Loucy (cell line): ENCODE measurements around the gene SCYGR3.

Experiments used
- H2AFZ ChIP-seq: fragments of 200-600 bp; sonication (generic); 2 replicates; pipeline ENCODE4 v1.6.0; 2016; ENCODE audit warnings: antibody characterized with exemption, mild to moderate bottlenecking, low read length, moderate library complexity
- H3F3A ChIP-seq: fragments of 200-600 bp; 2 replicates; pipeline ENCODE4 v1.6.0; 2016; ENCODE audit warnings: antibody characterized with exemption, low read depth, mild to moderate bottlenecking
- H3K27me3 ChIP-seq: fragments of 200-600 bp; sonication (generic); 2 replicates; pipeline ENCODE4 v1.6.1; 2014; ENCODE audit warnings: low read length, mild to moderate bottlenecking; ENCODE audit not compliant: insufficient read depth, poor library complexity, severe bottlenecking
- H3K36me3 ChIP-seq: fragments of 200-600 bp; sonication (generic); 2 replicates; pipeline ENCODE4 v1.6.1; 2016; ENCODE audit warnings: low read length; ENCODE audit not compliant: insufficient read depth
- H3K4me1 ChIP-seq: fragments of 200-600 bp; sonication (generic); 2 replicates; pipeline ENCODE4 v1.5.1; 2014; ENCODE audit warnings: low read length, mild to moderate bottlenecking; ENCODE audit not compliant: insufficient read depth, poor library complexity, severe bottlenecking
- H3K4me2 ChIP-seq: fragments of 200-600 bp; sonication (generic); 2 replicates; pipeline ENCODE4 v1.6.0; 2014; ENCODE audit warnings: antibody characterized with exemption, low read length, low read depth, mild to moderate bottlenecking; ENCODE audit not compliant: poor library complexity, severe bottlenecking
- H3K4me3 ChIP-seq: fragments of 200-600 bp; sonication (generic); 2 replicates; pipeline ENCODE4 v1.5.1; 2014; ENCODE audit warnings: low read length, mild to moderate bottlenecking, mixed read lengths; ENCODE audit not compliant: poor library complexity, severe bottlenecking
- H3K79me2 ChIP-seq: fragments of 200-600 bp; sonication (generic); 2 replicates; pipeline ENCODE4 v1.6.1; 2014; ENCODE audit warnings: low read length; ENCODE audit not compliant: insufficient read depth
- H3K9ac ChIP-seq: fragments of 200-600 bp; sonication (generic); 2 replicates; pipeline ENCODE4 v1.6.0; 2014; ENCODE audit warnings: mild to moderate bottlenecking, low read depth, low read length, moderate library complexity; ENCODE audit not compliant: poor library complexity, severe bottlenecking
- H3K9me2 ChIP-seq: fragments of 200-600 bp; sonication (generic); replicated peaks from 2 replicates; pipeline ENCODE4 v1.6.1; 2016; ENCODE audit warnings: low read depth, low read length, mixed read lengths
- H3K9me3 ChIP-seq: fragments of 200-600 bp; sonication (generic); 2 replicates; pipeline ENCODE4 v1.6.1; 2014; ENCODE audit warnings: mild to moderate bottlenecking, antibody characterized with exemption, low read length, low read depth; ENCODE audit not compliant: insufficient read depth
- H4K20me1 ChIP-seq: fragments of 200-600 bp; sonication (generic); 2 replicates; pipeline ENCODE4 v1.6.0; 2014; ENCODE audit warnings: antibody characterized with exemption, low read length, mild to moderate bottlenecking; ENCODE audit not compliant: insufficient read depth, poor library complexity, severe bottlenecking
- CTCF ChIP-seq: fragments of 200-600 bp; sonication (generic); conservative IDR thresholded peaks from 2 replicates; pipeline ENCODE4 v1.5.1; 2014; ENCODE audit warnings: mild to moderate bottlenecking, antibody characterized with exemption, low read length
- EZH2phosphoT487 ChIP-seq: fragments of 200-600 bp; IDR thresholded peaks from 2 replicates; pipeline ENCODE4 v1.6.1; 2018; ENCODE audit warnings: antibody characterized with exemption, mild to moderate bottlenecking, moderate library complexity, borderline replicate concordance

SCYGR3 gene

DNA sequence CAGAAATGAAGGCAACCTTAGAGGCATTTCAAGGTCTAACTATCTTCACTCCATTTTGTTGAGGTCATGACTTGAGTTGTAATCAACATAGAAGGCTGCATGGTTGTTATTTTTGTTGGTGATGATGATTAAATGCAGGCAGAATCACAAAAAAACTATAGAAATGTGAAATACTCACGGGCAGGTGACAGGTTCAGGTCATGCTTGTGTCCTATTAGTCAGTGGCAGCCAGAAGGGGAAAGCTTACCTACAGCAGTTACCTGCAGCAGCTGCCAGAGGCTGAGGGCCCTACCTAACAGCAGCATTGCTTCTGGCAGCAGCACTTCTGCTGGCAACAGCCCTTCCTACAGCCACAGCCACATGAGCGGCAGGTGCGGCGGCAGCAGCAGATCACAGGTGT is 394 bp downstream of the SCYGR3 start:
- H3K4me1 ChIP-seq = no peaks in the 10 kb centered on the region
- H4K20me1 ChIP-seq = no peaks in the 10 kb centered on the region
- TF ChIP-seq EZH2phosphoT487 (no peak), CTCF (no peak)
- H3K9me3 ChIP-seq = no peaks in the 10 kb centered on the region
- H3F3A ChIP-seq = no peaks in the 10 kb centered on the region
- no peaks in the 10 kb centered on the region for H3K27me3 ChIP-seq
- no peak overlapping the region for H3K9ac ChIP-seq
- H3K4me2 ChIP-seq = no peak overlapping the region
- no peaks in the 10 kb centered on the region for H3K36me3 ChIP-seq
- no peaks in the 10 kb centered on the region for H3K79me2 ChIP-seq
- no peak overlapping the region for H3K4me3 ChIP-seq
- no peak overlapping the region for H2AFZ ChIP-seq
- H3K9me2 ChIP-seq = no peaks in the 10 kb centered on the region

- no peaks in the 10 kb centered on the region for H3K9me3 ChIP-seq
- H3K4me3 ChIP-seq = no peak overlapping the region
- TF ChIP-seq CTCF = no peak
- no peak for TF ChIP-seq EZH2phosphoT487
- no peaks in the 10 kb centered on the region for H3F3A ChIP-seq
- no peaks in the 10 kb centered on the region for H3K4me1 ChIP-seq
- H3K36me3 ChIP-seq = no peaks in the 10 kb centered on the region
- H3K4me2 ChIP-seq = no peak overlapping the region
- H3K9ac ChIP-seq = no peak overlapping the region
- H2AFZ ChIP-seq = no peak overlapping the region
- H3K79me2 ChIP-seq = no peaks in the 10 kb centered on the region
- H3K27me3 ChIP-seq = no peaks in the 10 kb centered on the region
- H3K9me2 ChIP-seq = no peaks in the 10 kb centered on the region
- no peaks in the 10 kb centered on the region for H4K20me1 ChIP-seq
Measured at GRCh38 chr2:227613272-227613660, 1.4 kb downstream of the SCYGR3 start.

DNA sequence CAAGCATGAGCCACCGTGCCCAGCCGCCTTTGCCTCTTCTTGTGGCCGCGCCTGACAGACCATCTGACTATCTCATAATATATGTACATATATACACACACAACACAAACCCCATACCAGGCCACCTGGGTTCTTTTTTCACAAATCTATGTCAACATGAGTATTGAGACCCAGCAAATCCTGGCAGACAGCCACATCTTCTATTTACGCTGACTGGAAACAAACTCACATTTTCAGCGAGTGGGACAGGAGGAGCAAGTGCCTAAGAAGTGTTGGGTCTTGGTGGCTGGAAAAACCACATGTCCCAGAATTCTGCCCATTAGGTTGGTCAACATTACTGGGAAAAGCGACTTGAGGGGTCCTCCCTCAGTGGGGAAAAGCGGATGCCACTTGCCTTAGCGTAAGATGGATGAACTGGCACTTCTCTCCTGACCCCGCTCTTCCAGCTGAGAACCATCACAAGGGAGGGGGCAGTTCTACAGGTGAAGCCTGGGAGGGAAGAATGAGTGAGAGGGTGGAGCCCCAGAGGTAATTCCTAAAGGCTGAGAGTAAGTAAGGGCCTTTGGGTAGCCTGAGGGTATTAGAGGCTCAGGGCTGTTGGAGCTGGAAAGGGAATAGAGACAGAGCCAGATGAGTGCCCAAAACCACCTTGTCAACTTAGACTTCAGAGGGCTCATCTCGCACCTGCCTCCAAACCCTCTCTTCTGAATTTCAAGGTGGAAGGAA is 1.9 kb downstream of the SCYGR3 start:
- Histone ChIP-seq H3K9me2 (no peaks in the 10 kb centered on the region), H4K20me1 (no peaks in the 10 kb centered on the region), H3K4me2 (no peak overlapping the region), H3K4me3 (no peak overlapping the region), H2AFZ (no peak overlapping the region), H3K9me3 (no peaks in the 10 kb centered on the region), H3K27me3 (no peaks in the 10 kb centered on the region), H3F3A (no peaks in the 10 kb centered on the region), H3K36me3 (no peaks in the 10 kb centered on the region), H3K79me2 (no peaks in the 10 kb centered on the region), H3K4me1 (no peaks in the 10 kb centered on the region), H3K9ac (no peak overlapping the region)
- TF ChIP-seq CTCF (no peak), EZH2phosphoT487 (no peak)
